ENCODE data around the gene PKIG. TPM values are rescaled to one million over a fixed set of nuclear protein-coding genes. Genes with fewer than 3 reads are reported as not detected.
A peak's percentile ranks its signal among the peaks of the same experiment; 100 is the strongest.
"Not testable (repeated sequence)": the region's sequence is repeated elsewhere in the genome, so short reads cannot be mapped to it uniquely, and the experiment has no call there.

PKIG gene
- total RNA-seq, 4 donors from 2014 or later, result 72.9 to 153 (median 100) TPM

DNA sequence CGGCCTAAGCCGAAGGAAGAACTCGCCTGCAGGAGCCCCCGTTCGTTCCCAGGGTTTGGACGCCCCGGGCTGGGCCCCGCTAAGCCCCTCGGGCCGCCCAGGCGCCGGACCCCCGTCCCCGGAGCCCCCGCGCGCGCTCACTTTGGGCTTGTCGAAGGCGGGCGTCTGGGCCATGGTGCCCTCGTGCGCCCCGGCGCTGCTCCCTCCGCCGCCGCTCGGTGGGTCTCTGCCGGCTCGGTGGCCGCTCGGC, 69.0 kb downstream of the PKIG start:
- Histone ChIP-seq H3K9me3 (no peaks in the 10 kb centered on the region), H3K4me1 (peaks cover 4 to 7% of the 10 kb centered on the region in 2 donors), H3K27me3 (peaks cover 0 to 4% (median 0%) of the 10 kb centered on the region in 3 donors), H3K27ac (peak overlapping the region; percentile 62 to 88 (median 78)), H3K36me3 (no peaks in the 10 kb centered on the region), H3K4me3 (peak overlapping the region; percentile 67 to 92 (median 68))
- ATAC-seq (no peak), DNase-seq (no peak)
- intact Hi-C loops (cut with DNase I; ENCODE audit: low total_unique reads) (loop anchor here (1.0 kb wide), 1 partner anchor 176 kb away; the partner anchor contains the start of gene TTPAL), in situ Hi-C loops (cut with MboI; ENCODE audit: low sequenced_read_pairs in 4 of 4) (no loop called here)
- TF ChIP-seq, protein P1, sequence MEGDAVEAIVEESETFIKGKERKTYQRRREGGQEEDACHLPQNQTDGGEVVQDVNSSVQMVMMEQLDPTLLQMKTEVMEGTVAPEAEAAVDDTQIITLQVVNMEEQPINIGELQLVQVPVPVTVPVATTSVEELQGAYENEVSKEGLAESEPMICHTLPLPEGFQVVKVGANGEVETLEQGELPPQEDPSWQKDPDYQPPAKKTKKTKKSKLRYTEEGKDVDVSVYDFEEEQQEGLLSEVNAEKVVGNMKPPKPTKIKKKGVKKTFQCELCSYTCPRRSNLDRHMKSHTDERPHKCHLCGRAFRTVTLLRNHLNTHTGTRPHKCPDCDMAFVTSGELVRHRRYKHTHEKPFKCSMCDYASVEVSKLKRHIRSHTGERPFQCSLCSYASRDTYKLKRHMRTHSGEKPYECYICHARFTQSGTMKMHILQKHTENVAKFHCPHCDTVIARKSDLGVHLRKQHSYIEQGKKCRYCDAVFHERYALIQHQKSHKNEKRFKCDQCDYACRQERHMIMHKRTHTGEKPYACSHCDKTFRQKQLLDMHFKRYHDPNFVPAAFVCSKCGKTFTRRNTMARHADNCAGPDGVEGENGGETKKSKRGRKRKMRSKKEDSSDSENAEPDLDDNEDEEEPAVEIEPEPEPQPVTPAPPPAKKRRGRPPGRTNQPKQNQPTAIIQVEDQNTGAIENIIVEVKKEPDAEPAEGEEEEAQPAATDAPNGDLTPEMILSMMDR (IDR thresholded peaks at IDR 0.05 in 4 of 5, conservative IDR thresholded peaks at IDR 0.05 in 1 of 5), result no peak
- peak in 1 of 2 donors; percentile 70 for TF ChIP-seq POLR2A (IDR thresholded peaks at IDR 0.05)

DNA sequence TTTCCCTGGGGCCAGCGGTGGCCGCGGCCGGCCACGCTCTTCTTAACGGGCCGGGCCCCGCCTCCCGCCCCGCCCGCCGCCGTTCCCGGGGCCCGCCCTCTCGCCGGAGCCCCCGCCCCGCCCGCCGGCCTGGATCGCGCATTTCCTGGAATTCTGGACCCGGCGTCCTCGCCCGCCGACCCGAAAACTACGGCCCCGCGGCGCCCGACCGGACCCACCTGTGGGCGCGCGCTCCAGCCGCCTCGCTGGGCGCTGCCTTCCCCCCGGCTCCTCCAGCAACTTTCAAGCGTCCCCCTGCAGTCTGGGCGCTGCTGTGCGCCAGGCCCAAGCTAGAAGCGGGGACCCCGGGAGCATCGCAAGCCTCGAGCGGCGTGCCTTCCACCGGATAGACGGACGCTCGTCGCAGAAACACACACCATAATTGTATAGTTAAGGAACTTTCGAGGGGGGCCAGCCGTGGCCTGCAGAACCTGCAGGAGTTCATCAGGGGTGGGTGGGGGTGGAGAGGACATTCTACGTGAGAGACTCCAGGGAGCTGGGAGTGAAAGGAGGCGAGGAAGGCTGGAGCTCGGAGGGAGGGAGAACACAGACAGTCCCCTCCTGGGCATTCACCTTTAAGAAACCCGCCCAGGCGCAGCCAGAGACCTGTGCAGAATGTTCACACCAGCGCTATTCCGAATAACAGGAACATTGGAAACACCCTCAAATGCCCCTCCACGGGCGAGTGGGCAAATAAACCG, 69.5 kb downstream of the PKIG start, which contains the start of gene ADA:
ADA (minus strand) TSS at position 16 of the 740 bp plus-strand sequence. CDS start 92 bp downstream, outside the sequence.
- intact Hi-C loops (cut with DNase I; ENCODE audit: low total_unique reads), result loop anchor here (1.0 kb wide), 1 partner anchor 177 kb away; the partner anchor contains the start of gene TTPAL

DNA sequence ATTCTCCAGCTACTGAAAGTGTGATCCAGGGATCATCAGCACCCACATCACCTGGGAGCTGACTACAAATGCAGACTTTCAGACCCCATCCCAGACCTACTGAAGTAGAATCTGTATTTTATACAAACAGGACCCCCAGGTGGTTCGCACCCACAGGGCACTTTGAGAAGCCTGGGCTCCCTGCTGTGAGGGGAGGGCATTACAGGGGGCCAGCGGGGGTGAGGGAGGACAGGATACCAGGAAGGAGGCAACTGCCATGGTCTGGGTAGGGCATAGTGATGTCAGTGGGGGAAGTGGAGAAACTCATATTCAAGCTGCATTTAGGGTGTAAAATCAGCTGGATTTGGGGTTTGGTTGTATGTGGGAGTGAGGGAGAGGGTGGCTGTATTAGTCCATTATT, 71.2 kb downstream of the PKIG start:
- in situ Hi-C loops (cut with MboI; ENCODE audit: low sequenced_read_pairs in 4 of 4), result no loop called here
- no peak for ATAC-seq
- no peak overlapping the region for H3K27ac ChIP-seq

More for the DNA sequence above, 69.5 kb downstream of the PKIG start, which contains the start of gene ADA:
- peaks cover 0 to 4% (median 0%) of the 10 kb centered on the region in 3 donors for H3K27me3 ChIP-seq
- peak; percentile 42 to 57 for TF ChIP-seq POLR2A (IDR thresholded peaks at IDR 0.05)
- TF ChIP-seq, protein P1 (IDR thresholded peaks at IDR 0.05 in 4 of 5, conservative IDR thresholded peaks at IDR 0.05 in 1 of 5), result no peak
- H3K4me3 ChIP-seq, result peak within 1 kb of the TSS; percentile 67 to 92 (median 68)
- DNase-seq (peak in 1 of 2 donors; percentile 47), ATAC-seq (peak; percentile 76 to 82)
- in situ Hi-C loops (cut with MboI; ENCODE audit: low sequenced_read_pairs in 4 of 4), result no loop called here
- H3K27ac ChIP-seq, result peak within 1 kb of the TSS; percentile 62 to 88 (median 78)
- H3K9me3 ChIP-seq, result no peaks in the 10 kb centered on the region
- no peaks in the 10 kb centered on the region for H3K36me3 ChIP-seq
- H3K4me1 ChIP-seq, result peaks cover 0 to 3% of the 10 kb centered on the region in 2 donors

DNA sequence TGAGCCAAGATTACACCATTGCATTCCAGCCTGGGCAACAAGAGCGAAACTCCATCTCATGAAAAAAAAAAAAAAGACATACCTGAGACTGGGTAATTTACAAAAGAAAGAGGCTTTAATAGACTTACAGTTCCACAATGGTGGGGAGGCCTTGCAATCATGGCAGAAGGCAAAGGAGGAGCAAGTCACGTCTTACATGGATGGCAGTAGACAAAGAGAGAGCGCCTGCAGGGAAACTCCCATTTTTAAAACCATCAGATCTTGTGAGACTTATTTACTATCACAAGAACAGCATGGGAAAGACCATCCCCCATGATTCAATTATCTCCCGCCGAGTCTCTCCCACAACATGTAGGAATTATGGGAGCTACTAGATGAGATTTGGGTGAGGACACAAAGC, 71.8 kb downstream of the PKIG start:
- H3K27me3 ChIP-seq; intact Hi-C loops (cut with DNase I; ENCODE audit: low total_unique reads); H3K4me3 ChIP-seq; H3K27ac ChIP-seq; DNase-seq; H3K9me3 ChIP-seq; H3K36me3 ChIP-seq; ATAC-seq; H3K4me1 ChIP-seq; in situ Hi-C loops (cut with MboI; ENCODE audit: low sequenced_read_pairs in 4 of 4): not testable (repeated sequence)

More for the DNA sequence above, 71.2 kb downstream of the PKIG start:
- intact Hi-C loops (cut with DNase I; ENCODE audit: low total_unique reads), result no loop called here
- Histone ChIP-seq H3K9me3 (no peaks in the 10 kb centered on the region), H3K4me1 (peaks cover 0 to 3% of the 10 kb centered on the region in 2 donors), H3K36me3 (no peaks in the 10 kb centered on the region), H3K4me3 (no peak overlapping the region), H3K27me3 (peaks cover 0 to 4% (median 0%) of the 10 kb centered on the region in 3 donors)
- DNase-seq, result no peak
- TF ChIP-seq, protein P1 (IDR thresholded peaks at IDR 0.05 in 4 of 5, conservative IDR thresholded peaks at IDR 0.05 in 1 of 5), result no peak
- no peak for TF ChIP-seq POLR2A (IDR thresholded peaks at IDR 0.05)

DNA sequence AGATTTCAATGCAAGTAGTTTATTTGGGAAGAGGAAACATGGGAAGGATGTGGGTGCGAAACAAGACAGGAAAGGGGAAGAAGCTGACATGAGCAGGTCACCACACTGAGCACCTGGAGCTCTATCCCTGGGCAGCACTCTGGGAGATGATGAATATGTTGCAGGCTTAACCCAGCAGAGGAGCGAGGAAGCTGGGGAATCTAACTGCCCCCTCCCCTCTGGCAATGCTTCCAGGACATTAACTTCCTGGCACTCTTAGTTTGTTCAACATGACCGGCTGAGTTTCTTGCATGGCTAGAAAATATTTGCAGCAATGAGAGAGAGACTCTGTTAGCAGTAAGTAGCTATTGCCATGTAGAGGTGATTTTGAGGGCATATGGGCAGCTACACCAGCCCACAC, 74.1 kb downstream of the PKIG start:
- Histone ChIP-seq H3K4me1 (no peaks in the 10 kb centered on the region), H3K9me3 (no peaks in the 10 kb centered on the region), H3K36me3 (no peaks in the 10 kb centered on the region), H3K4me3 (no peak overlapping the region), H3K27me3 (no peaks in the 10 kb centered on the region), H3K27ac (no peak overlapping the region)
- TF ChIP-seq, protein P1 (IDR thresholded peaks at IDR 0.05 in 4 of 5, conservative IDR thresholded peaks at IDR 0.05 in 1 of 5), result no peak
- TF ChIP-seq POLR2A (IDR thresholded peaks at IDR 0.05), result no peak
- ATAC-seq (no peak), DNase-seq (no peak)
- intact Hi-C loops (cut with DNase I; ENCODE audit: low total_unique reads) (no loop called here), in situ Hi-C loops (cut with MboI; ENCODE audit: low sequenced_read_pairs in 4 of 4) (no loop called here)

Measured in gastrocnemius medialis (tissue), 4 donors.